ENCODE measurements around the gene SRBD1.

Gene SRBD1

GRCh38 chr2:45470531-45470930 is 140.5 kb downstream of the SRBD1 start:
- DNase-seq (ENCODE audit: low read depth in 2 of 3, low spot score in 2 of 3), result no peak

DNA sequence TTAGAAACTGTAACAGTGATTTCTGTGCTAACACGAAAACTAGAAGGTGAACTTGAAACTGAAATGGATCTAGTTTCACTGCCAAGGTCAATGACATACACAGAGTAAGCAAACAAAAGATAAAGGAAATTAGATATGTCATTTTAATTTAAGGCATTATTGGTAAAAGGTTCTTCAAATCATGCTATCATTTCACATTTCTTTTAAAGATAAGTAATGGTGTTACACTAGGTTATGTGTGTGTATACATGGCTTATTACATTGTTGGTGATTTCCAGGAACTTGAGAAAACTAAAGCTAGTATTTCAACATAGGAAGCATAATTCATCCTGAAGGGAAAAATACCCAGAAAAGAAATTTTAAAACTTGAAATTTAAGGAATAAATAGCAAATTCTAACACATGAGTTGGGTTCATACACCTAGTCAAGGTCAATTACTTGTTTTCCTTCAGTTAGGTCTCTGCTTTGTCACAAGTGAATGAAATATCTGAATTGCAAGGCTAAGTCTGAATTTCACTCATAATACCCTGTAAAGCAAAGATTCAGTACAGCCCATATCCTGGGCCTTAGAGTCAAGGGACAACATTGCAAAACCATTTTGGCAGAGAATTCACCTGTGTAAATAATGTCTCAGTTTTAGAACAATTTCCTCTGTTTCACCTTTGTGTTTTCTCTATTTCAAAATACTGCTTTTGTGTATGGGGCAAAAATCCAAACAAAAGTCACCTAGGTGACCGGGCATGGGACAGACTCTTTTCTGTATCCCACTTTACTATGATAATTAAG is 141.6 kb downstream of the SRBD1 start:
- no peak for DNase-seq (ENCODE audit: low read depth in 2 of 3, low spot score in 2 of 3)

GRCh38 chr2:45468279-45468678 is 142.8 kb downstream of the SRBD1 start:
- DNase-seq (ENCODE audit: low read depth in 2 of 3, low spot score in 2 of 3), result no peak

GRCh38 chr2:45466053-45466452 is 145.0 kb downstream of the SRBD1 start:
- no peak for DNase-seq (ENCODE audit: low read depth in 2 of 3, low spot score in 2 of 3)

DNA sequence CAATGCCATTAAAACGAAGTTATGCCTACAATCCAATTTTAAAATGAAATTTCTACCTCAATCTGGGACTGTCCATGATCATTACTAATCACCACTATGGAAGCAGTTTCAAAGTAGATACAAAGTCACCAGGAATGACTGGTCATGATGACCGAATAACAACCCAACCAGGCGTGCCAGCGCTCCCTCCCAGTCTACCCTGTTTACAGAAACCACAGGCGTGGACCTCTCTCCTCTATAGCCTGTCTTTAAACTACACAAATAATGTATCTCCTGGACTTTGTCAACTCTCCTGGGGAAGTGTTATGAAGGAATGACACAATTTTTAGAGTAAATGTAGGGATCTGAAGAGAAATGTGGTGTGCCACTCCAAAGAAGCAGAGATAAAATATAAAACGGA is 150.2 kb downstream of the SRBD1 start:
- DNase-seq (ENCODE audit: low read depth in 2 of 3, low spot score in 2 of 3), result no peak

DNA sequence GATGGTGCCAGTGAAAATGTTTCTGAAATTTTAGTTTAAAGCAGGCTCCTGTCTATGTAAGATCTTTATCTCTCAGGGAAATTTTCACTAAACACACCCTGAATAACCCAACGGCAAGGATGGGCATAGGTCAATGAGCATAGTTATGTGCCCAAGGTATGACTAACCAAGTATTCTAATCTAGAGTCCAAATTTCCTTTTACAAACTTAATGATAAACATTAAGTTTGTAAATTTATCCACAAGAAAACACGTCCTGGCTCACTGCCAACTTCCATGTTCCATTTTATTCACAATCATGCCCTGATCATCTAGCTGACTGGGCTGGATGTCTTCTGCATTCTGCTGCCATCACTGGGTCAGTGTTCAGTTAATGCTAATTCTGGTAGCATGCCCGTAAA is 151.2 kb downstream of the SRBD1 start:
- no peak for DNase-seq (ENCODE audit: low read depth in 2 of 3, low spot score in 2 of 3)

GRCh38 chr2:45458909-45459563 is 152.0 kb downstream of the SRBD1 start:
- DNase-seq (ENCODE audit: low read depth in 2 of 3, low spot score in 2 of 3), result no peak

DNA sequence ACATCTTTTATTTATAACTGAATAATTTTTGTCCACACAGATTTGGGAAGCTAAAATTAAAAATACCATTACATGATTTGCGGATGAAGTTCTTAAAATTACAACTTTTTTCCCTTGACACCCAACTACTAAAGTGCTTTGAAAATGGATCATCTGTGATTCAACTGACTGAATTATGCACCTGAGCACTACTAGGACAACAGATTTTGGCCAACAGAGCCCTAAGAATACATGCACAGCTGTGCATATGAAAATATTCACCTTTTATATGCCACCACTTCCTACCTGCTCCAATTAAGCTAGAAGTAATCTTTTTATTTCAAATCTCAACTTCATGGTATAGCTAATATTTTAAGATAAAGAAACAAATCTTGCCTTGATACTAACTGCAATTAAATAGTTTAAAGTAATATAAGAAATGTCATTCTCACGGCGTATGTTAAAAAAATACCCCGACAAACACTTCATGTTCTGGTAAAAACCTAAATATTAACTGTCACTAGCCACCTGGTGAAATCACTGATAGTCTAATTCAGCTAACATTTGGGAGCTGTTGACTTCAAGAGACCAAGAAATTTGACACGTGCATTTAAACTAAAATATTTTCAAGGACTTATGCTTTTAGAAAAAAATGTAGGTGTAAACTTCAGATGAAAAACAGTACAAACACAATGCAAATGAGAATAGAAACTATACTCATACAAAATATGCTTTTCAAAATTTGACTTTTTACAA is 153.7 kb downstream of the SRBD1 start:
- no peak for DNase-seq (ENCODE audit: low read depth in 2 of 3, low spot score in 2 of 3)

DNA sequence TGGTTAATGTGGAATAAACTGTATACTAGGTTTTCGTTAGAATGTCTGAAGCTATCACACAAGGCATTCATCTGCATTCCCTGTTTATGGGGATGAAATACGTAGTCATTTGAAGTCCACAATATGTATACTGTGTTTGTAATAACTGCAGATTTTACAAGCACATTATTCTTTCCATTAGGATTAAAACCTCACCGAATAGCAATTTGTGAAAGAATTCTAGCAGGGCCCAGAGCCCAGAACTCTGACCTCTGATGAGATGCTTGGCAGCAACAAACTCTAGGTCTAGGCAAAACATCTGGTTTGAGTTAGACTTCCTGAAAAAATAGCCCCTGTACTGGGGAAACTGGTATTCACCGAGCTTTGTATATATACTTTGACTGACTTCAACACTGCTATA is 158.2 kb downstream of the SRBD1 start:
- DNase-seq (ENCODE audit: low read depth in 2 of 3, low spot score in 2 of 3), result no peak

DNA sequence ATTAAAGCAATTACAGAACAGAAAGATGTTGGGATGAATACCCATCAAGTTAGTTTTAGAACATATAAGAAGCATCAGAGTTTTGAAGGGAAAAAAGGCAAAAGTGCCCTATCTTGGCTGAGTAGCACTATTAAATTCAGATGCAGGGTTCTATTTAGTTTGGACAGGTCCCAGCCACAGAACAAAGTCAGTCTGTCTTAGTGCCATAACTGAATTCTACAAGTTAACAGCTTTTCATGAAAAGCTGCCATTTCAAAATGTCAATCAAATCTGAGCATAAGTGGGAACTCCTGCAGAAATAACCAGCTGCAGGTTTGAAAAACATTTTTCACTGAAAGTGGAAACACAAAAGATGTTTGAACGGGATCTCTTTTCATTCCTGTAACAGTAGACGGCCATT is 160.4 kb downstream of the SRBD1 start:
- DNase-seq (ENCODE audit: low read depth in 2 of 3, low spot score in 2 of 3), result no peak

DNA sequence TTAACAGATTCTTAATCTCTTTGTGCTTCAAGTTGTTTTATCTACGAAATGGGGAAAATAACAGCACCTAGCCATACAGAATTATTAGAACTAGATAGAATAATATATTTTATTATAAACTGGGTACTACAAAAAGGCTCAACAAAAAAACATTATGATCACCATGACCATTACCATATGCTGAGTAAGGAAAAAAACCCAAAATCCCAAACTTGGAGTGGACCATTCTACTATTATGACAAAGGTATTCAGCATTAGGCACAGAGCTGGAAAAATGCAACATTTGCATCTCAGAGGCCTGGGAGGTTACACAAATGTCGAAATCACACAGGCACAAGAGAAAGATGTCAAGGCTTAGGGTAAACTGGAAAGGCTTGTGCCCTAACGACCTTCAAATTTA is 162.8 kb downstream of the SRBD1 start:
- no peak for DNase-seq (ENCODE audit: low read depth in 2 of 3, low spot score in 2 of 3)

GRCh38 chr2:45446016-45446415 is 165.1 kb downstream of the SRBD1 start:
- DNase-seq (ENCODE audit: low read depth in 2 of 3, low spot score in 2 of 3), result no peak

DNA sequence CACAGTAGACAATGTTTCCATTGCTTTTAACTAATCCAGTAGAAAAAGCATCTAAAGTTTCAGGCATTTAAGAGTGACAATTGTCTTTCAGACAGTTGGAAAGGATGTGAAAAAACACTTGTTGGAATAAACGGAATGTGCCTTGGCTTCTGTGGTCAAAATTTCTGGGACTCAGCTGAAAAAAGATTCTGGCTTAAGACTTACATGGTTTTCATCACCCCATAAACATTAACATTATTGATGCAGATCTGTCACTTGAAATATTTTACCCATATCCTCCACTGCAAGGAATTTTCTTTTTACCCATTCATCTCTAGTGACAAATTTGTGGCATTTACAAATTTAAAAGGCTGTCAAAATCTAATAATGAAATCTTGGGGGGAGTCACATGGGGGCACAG is 166.0 kb downstream of the SRBD1 start:
- no peak for DNase-seq (ENCODE audit: low read depth in 2 of 3, low spot score in 2 of 3)

- no peak for DNase-seq (ENCODE audit: low read depth in 2 of 3, low spot score in 2 of 3)
These were observed 168.1 kb downstream of the SRBD1 start for GRCh38 chr2:45443012-45443411.

- DNase-seq (ENCODE audit: low read depth in 2 of 3, low spot score in 2 of 3), result no peak
These were observed 169.0 kb downstream of the SRBD1 start for GRCh38 chr2:45442026-45442425.

GRCh38 chr2:45441571-45441970 is 169.5 kb downstream of the SRBD1 start:
- no peak for DNase-seq (ENCODE audit: low read depth in 2 of 3, low spot score in 2 of 3)

DNA sequence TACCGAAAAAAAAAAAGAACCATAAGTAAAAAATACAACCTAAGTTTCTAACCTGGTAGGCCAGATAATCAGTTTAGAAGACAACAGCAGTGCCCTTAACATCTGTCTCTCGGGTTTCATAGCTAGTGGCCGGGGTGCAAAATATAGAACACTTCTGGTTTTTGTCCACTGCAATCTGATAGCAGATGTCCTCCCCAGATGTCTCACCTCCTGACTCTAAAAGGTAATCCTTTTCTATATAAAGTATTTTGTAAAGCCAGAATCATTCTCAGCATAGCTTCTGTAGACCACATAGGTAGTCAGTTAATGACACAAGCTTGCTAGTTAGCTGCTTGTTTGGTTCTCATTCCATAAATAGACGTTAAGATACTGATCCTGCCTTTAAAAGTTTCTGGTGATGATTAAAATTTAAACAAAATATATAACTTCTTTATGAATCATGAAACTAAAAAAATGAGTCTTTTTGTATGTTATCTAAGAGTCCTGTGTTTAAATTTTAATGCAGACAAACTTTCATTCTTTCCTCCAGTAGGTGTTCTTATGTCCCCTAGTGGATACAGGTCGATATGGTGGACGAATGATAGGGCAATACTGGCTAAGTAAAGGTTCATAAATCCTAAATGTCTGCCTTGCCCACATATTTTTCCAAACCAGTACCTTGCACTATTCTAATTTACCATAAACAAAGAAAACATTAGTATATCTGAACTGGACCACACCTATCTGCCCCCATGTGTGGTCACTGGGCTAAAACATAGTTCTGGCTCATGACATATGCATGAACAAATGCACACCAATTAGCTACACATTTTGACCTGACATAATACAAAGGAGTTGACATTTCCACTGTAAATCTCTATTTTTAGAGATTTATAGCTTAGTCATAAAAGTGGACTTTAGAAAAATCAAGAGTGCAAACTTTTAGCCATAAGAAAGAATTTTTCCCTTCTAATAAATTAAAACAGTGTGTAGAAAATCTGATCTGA is 171.0 kb downstream of the SRBD1 start:
- no peak for DNase-seq (ENCODE audit: low read depth in 2 of 3, low spot score in 2 of 3)

- DNase-seq (ENCODE audit: low read depth in 2 of 3, low spot score in 2 of 3), result no peak
These were observed 172.0 kb downstream of the SRBD1 start for GRCh38 chr2:45438872-45439665.

DNA sequence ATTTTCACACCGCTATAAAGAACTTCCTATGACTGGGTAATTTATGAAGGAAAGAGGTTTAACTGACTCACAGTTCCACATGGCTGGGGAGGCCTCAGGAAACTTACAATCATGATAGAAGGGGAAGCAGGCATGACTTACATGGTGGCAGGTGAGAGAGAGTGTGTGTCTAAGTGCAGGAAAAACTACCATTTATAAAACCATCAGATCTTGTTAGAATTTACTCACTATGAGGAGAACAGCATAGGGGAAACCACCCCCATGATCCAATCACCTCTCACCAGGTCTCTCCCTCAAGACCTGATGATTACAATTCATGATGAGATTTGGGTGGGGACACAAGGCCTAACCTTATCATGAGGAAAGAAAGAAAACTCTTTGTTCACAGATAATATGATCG is 174.6 kb downstream of the SRBD1 start:
- DNase-seq (ENCODE audit: low read depth in 2 of 3, low spot score in 2 of 3), result no peak

GRCh38 chr2:45435316-45435715 is 175.8 kb downstream of the SRBD1 start:
- no peak for DNase-seq (ENCODE audit: low read depth in 2 of 3, low spot score in 2 of 3)

Data from activated CD8-positive, alpha-beta memory T cell treated with anti-CD3 and anti-CD28 coated beads for 48 hours (primary cell).